ENCODE measurements around the gene CREM. TPM values are rescaled to one million over a fixed set of nuclear protein-coding genes. Genes with fewer than 3 reads are reported as not detected.

The CREM gene
- total and polyA plus RNA-seq, 2 of the 8 experiments (the other 6 are each of a cell fraction or from before 2014, with no cell fraction given): 18.7 to 21.9 TPM

- ChIA-PET CTCF (ENCODE audit: partially characterized antibody) (interaction anchor here (0.6 to 1.9 kb wide), 8 partner anchors 11 to 1540 kb away, joined by 3 to 6 read pairs (median 4); no protein-coding TSS in a partner anchor), POLR2A (ENCODE audit: partially characterized antibody) (no interaction called here)
- no peak overlapping the region for H4K8ac ChIP-seq (ENCODE audit: extremely low read depth, insufficient read depth, low read length)
- no peak overlapping the region for H3K9ac ChIP-seq (replicated peaks in 1 of 4; ENCODE audit: extremely low read depth in 1 of 4, low read depth in 3 of 4, low read length in 3 of 4)
- H3K27ac ChIP-seq (ENCODE audit: low read depth, low read length): no peak overlapping the region
- no peak overlapping the region for H3K18ac ChIP-seq (ENCODE audit: extremely low read depth, low read length)
- H4K91ac ChIP-seq (replicated peaks; ENCODE audit: insufficient read length, low read length): no peak overlapping the region
- H3K79me1 ChIP-seq (ENCODE audit: low read depth, low read length): no peaks in the 10 kb centered on the region
- H2BK20ac ChIP-seq (ENCODE audit: low read length): no peak overlapping the region
- H3K56ac ChIP-seq (replicated peaks; ENCODE audit: insufficient read length, low read depth, low read length): no peak overlapping the region
- no peaks in the 10 kb centered on the region for H3K27me3 ChIP-seq (replicated peaks in 1 of 4; ENCODE audit: control insufficient read depth in 3 of 4, extremely low read depth in 1 of 4, insufficient read depth in 3 of 4, low read length in 3 of 4)
- H3K23ac ChIP-seq (ENCODE audit: insufficient read length): no peak overlapping the region
- no peak overlapping the region for H3K4ac ChIP-seq (replicated peaks; ENCODE audit: insufficient read length, low read depth, low read length)
- no peak overlapping the region for H3K14ac ChIP-seq (ENCODE audit: insufficient read length)
- H3K4me3 ChIP-seq (ENCODE audit: extremely low read depth in 1 of 4, insufficient read depth in 2 of 4, low read depth in 3 of 4, low read length in 4 of 4): no peak overlapping the region
- no peaks in the 10 kb centered on the region for H3K23me2 ChIP-seq (ENCODE audit: low read depth, low read length)
- H3K4me2 ChIP-seq (ENCODE audit: insufficient read depth in 1 of 2, low read depth in 2 of 2, low read length in 2 of 2): no peak overlapping the region
- no peak for DNase-seq (ENCODE audit: low read depth in 1 of 2, low spot score in 2 of 2)
- no peak overlapping the region for H2BK12ac ChIP-seq (ENCODE audit: low read depth, low read length)
- TF ChIP-seq CTCF (IDR thresholded peaks at IDR 0.05; ENCODE audit: control extremely low read depth in 1 of 3, insufficient read depth in 1 of 3, low read depth in 1 of 3, low read length in 3 of 3): no peak
- TF ChIP-seq ATF2 (IDR thresholded peaks at IDR 0.05; ENCODE audit: low read length): no peak
- no peak for TF ChIP-seq RBBP5 (IDR thresholded peaks at IDR 0.05; ENCODE audit: borderline replicate concordance, low read depth, low read length)
- TF ChIP-seq POLR2A (IDR thresholded peaks at IDR 0.05; ENCODE audit: control extremely low read depth in 1 of 2, low read depth in 2 of 2, low read length in 2 of 2): no peak
- TF ChIP-seq JUND (IDR thresholded peaks at IDR 0.05; ENCODE audit: low read length): no peak
- no peak for TF ChIP-seq USF2 (IDR thresholded peaks at IDR 0.05; ENCODE audit: low read length)
- no peak overlapping the region for H2AFZ ChIP-seq (ENCODE audit: low read length)
- H3K79me2 ChIP-seq (ENCODE audit: control insufficient read depth in 1 of 2, insufficient read depth in 2 of 2, low read length in 2 of 2): no peaks in the 10 kb centered on the region
- H4K5ac ChIP-seq (ENCODE audit: insufficient read length, low read depth, low read length): no peak overlapping the region
- no peaks in the 10 kb centered on the region for H3K9me3 ChIP-seq (ENCODE audit: insufficient read depth in 2 of 2, low read depth in 1 of 2, low read length in 1 of 2)
- H3K4me1 ChIP-seq (replicated peaks in 1 of 4; ENCODE audit: control insufficient read depth in 3 of 4, insufficient read depth in 4 of 4, low read length in 3 of 4): peaks cover 0 to 2% (median 0%) of the 10 kb centered on the region in 4 experiments; a peak in 1 of 7 replicates
- no peak overlapping the region for H2BK15ac ChIP-seq (ENCODE audit: low read length)
- no peak overlapping the region for H2BK5ac ChIP-seq (ENCODE audit: low read depth, low read length)
- no peak overlapping the region for H2AK5ac ChIP-seq (ENCODE audit: low read depth, low read length)
- no peak for FAIRE-seq
- no peaks in the 10 kb centered on the region for H4K20me1 ChIP-seq (replicated peaks in 1 of 2; ENCODE audit: control insufficient read depth in 1 of 2, insufficient read depth in 2 of 2, low read length in 2 of 2)
- no peak overlapping the region for H2BK120ac ChIP-seq (replicated peaks; ENCODE audit: low read depth, low read length)
- H3K36me3 ChIP-seq (ENCODE audit: control insufficient read depth in 2 of 4, insufficient read depth in 4 of 4, low read length in 3 of 4): no peaks in the 10 kb centered on the region
Measured at GRCh38 chr10:35202050-35202449, 75.4 kb downstream of the CREM start.
